CD4-positive, alpha-beta T cell treated with Interleukin-10 for 1 hour (primary cell): ENCODE data around the gene CRADD.
"Not testable (repeated sequence)": the region's sequence is repeated elsewhere in the genome, so short reads cannot be mapped to it uniquely, and the experiment has no call there.

Experiments
- DNase-seq: peaks from one replicate; pipeline ENCODE4 v3.0.0-alpha.2; 2020

Gene CRADD

DNA sequence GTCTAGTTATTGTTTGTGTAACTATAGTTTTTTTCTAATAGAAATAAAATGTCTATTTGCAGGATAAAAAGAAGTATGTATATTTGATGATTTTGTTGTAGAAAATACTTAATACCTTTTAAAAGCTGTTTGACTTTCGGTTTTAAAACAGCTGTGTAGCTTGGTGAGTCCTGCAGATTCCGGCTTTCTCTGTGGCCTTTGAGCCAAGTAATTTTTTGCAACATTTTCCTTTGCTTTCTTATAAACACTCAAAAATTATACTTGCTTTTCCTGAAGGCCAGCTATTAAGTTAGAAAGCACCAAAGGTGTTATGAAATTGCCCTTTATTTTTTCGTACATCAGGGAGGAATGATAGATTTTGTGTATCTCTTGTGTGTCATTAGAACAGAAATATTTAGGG is 63.6 kb downstream of the CRADD start:
- DNase-seq = no peak

DNA sequence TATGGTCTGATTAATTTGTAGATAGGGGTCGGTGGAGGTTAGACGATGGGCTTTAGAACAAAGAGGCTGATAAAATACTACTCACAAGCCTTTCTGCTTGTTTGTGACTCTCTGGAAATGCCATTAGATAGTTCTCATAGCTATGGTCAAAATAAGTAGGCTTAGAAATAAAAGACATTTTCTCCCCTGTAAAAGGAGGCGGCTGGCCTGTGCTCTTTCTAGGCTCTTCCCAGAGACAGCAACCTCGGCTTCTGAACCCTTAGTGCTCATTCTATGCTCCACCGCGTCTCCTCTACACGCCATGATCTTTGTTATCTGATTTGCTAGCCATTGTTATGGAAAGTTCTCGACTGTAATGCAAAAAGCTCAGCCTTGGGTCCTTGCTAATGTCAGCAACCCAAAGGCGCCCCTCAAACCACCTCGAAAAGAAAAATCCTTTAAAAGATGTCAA is 64.5 kb downstream of the CRADD start:
- DNase-seq = peak; percentile 17

DNA sequence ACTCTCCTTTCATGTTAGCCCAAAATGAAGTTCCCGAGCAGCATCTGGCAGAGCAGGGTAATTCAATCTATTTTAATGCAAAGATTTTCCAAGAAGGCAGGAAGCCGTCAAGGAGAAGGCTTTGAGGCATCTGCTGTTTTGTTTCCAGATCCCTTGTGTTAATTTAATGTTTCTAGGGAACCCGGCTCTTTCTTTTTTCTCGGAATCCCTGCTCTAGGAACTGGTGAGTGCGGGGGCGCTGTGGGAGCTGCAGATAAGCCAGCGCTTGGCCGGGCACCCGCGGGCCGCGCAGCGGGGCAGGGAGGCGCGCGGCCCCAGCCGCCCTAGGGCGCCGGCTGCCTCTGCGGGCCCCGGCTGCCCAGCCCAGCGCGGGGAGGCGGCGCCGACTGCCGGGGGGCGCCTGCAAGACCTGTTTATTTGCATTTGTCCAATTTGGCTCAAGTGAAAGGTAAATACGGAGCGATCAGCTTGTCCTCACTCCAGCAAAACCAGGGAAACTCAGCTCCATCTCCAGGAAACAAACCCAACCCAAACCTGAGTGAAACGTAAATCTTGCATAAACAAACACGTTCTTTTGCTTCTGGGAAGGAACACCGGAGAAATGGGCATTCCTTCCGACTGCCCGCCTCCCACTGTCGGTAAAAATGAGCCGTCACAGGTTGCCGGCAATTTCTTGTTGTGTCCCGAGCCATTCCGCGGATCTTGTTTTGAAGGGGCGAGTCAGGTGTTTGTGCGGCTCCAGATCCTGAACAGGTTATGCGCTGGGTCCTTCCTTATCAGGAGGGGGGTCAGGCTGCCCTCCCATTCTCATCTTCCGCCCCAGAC is 65.1 kb downstream of the CRADD start:
- peak; percentile 57 for DNase-seq

GRCh38 chr12:93743229-93743998 is 66.2 kb downstream of the CRADD start:
- DNase-seq = no peak

GRCh38 chr12:93743999-93744689 is 67.0 kb downstream of the CRADD start:
- DNase-seq = no peak

GRCh38 chr12:93745286-93745685 is 68.1 kb downstream of the CRADD start:
- no peak for DNase-seq

- DNase-seq = no peak
Observed at GRCh38 chr12:93746572-93747168, 69.5 kb downstream of the CRADD start.

DNA sequence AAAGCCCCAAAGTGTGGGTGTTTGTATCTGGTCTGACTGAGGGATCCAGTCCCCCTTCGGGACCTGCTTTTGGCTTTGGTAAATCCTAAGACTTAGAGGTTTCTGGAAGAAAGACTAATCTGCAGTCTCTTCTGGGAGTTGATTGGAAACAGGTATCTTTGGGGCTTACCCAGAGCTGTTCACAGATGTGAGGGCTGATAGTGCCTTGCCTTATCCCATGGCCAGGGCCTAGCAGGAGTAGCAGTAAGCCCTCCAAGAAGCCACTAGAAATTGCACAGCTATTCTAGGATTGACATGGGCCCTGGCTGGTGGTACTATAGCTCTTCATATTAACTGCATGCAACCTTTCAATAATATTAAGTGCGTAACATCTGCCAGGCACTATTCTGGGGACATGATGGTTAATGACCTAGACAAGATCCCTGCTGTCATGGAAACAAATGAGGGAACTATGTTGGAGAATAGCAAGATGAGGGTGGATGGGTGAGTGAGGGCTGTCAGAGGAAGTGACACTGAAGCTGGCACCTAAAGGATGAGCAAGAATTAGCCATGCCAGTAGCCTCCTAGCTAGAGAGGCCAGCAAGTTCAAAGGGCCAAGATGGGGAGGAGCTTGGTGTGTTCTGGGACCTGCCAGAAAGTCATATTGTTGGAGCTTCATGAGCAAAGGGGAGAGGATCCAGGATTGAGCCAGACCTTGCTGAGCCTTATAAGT is 71.7 kb downstream of the CRADD start:
- no peak for DNase-seq

GRCh38 chr12:93749515-93749914 is 72.3 kb downstream of the CRADD start:
- no peak for DNase-seq

GRCh38 chr12:93750056-93750455 is 72.9 kb downstream of the CRADD start:
- no peak for DNase-seq

DNA sequence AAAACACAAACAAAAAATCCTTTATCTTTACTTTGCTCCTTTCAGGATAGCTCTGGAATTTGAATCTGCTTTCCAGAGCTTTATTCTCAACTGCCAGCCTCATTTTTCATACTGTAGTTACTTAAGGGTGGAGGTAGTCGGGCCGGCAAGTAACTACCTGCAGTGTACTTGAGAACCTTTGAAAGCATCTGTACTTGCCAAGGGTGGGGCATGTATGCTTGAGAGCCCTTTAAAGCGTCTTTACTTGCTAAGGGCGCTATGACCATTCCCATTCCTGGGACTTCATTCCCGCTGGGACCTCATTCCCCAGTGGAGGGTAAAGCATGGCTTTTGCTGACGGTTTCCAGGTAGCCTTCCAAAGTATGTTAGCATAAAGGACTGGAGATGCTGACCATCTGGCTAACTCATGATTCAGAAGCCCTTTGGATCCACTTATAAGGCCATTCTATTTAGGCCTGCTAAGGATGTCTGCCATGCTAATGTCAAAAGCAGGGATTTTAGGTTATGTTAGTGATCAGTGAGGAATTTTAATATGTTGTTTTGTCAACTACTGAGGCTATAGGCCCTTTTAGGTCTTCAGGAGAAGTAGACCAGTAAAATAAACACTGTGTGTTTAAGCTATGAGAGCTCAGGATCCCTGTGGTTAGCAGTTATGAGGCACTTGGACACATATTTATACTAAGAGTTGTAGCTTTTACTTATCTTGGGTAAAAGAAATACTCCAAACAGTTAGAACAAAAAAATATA is 74.9 kb downstream of the CRADD start:
- no peak for DNase-seq

DNA sequence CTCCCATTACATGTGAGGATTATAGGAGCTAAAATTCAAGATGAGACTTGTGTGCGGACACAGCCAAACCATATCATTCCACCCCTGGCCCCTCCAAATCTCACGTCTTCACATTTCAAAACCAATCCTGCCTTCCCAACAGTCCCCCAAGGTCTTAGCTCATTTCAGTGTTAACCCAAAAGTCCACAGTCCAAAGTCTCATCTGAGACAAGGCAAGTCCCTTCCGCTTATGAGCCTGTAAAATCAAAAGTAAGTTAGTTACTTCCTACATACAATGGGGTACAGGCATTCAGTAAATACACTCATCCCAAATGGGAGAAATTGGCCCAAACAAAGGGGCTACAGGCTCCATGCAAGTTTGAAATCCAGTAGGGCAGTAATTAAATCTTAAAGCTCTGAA is 76.1 kb downstream of the CRADD start:
- no peak for DNase-seq

DNA sequence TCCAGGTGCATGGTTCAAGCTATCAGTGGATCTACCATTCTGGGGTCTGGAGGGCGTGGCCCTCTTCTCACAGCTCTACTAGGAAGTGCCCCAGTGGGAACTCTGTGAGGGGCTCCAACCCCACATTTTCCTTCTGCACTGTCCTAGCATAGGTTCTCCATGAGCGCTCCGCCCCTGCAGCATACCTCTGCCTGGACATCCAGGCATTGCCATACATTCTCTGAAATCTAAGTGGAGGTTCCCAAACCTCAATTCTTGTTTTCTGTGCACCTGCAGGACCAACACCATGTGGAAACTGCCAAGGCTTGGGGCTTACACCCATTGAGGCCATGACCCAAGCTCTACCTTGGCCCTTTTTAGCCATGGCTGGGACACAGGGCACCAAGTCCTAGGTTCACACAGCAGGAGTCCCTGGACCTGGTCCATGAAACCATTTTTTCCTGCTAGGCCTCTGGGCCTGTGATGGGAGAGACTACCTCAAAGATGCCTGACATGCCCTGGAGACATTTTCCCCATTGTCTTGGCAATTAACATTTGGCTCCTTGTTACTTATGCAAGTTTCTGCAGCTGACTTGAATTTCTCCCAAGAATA is 76.8 kb downstream of the CRADD start:
- no peak for DNase-seq

- DNase-seq = not testable (repeated sequence)
Observed at GRCh38 chr12:93754859-93755258, 77.7 kb downstream of the CRADD start.

GRCh38 chr12:93756288-93756687 is 79.1 kb downstream of the CRADD start:
- no peak for DNase-seq

DNA sequence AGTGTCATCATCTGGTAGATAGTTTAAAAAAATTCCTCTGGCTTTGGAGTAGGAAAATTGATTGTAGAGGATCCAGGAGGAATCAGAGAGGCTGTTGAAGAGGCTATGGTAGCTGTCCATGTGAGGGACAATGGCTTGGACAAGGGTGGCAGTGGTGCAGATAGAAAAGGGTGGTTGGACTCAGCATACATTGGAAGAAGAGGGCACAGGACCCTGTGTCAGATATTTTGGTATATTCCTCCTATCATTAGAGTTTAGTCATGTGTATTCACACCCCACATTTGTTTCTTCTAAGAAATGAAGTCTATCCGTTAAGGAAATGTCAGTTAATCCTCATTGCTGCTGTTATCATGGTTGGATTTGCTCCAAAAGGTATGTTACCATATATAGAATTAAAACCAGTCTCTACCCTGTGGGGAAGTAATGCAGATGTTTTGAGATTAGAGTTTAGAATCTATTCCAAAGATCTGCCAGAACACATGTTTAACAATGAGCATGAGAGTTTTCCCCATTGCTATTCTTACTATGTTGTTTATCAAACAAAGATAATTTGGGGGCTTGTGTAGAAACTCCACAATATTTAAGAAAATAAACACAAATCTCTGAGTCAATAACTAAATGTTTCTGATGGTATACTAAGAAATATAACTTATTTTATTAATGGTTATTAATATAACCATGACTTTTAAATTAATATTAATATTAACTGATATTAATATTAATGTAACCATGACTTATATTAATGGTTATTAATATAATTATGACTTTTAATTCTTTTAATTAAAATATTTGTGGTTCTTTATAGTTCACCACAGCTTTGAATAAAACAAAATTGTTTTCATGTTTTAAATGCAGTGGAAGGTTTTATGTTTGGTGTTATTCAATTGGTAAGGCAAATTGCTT is 80.9 kb downstream of the CRADD start:
- no peak for DNase-seq

DNA sequence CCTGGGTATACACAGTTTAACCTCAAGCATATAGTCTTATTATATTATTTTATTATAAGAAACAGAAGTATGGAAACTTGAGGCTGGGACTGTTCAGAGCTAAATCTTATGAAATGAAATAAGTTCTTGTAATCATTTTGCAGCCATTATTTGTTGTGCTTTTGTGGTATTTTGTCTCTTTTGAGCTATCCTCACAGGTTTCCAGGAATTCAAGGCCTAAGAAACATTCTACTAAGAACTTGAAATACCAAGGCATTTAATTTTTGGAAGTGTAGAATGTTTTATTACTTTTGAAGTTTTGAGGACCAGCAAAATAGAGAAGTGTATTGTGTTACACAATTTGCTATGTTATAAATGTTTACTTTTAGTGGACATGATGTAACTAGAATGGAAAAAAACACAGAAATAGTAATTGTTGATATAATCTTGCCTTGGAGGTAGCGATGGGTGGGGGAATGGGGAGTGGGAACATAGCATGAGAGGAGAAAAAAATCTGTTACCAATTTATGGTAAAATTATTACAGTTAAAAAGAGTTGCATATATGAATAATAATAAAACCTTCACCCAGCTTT is 81.7 kb downstream of the CRADD start:
- no peak for DNase-seq

- no peak for DNase-seq
Observed at GRCh38 chr12:93759512-93760081, 82.4 kb downstream of the CRADD start.

DNA sequence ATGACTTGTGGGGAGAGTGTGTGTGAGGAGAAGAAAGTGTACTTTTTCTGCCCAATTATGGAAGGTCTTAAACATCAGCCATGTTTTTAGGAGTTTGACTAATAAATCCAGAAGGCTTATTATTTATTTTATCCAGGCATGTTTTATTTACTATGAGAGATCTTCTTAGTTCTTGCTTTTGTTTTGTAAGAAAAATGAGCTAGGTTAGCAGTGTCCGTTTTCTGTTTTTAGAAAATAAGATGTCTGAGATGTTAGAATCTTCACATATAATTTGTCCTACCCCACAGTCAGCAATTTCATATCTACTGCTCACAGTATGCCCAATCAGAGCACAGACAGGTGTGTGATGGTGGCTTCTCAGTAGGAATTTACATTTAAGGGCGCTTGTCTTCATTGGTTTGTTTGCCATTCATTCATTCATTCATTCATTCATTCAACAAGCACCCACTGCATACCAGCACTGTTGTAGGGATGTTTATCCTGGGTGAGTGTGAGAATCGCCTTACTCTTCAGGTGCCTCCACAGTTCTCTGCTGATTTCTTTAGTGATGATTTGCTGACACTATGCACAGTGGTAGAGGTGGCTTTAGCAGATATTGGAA is 83.2 kb downstream of the CRADD start:
- no peak for DNase-seq
